HG03469 (cell line): ENCODE data around the gene CALML3.
"Not testable (repeated sequence)": the region's sequence is repeated elsewhere in the genome, so short reads cannot be mapped to it uniquely, and the experiment has no call there.

Experiments
- ATAC-seq: cut with Tn5 transposase; IDR thresholded peaks from one replicate; pipeline ENCODE4 v1.9.1; 2021; ENCODE audit warnings: mild to moderate bottlenecking, moderate library complexity, moderate number of reproducible peaks; ENCODE audit not compliant: unreplicated experiment

The CALML3 gene

DNA sequence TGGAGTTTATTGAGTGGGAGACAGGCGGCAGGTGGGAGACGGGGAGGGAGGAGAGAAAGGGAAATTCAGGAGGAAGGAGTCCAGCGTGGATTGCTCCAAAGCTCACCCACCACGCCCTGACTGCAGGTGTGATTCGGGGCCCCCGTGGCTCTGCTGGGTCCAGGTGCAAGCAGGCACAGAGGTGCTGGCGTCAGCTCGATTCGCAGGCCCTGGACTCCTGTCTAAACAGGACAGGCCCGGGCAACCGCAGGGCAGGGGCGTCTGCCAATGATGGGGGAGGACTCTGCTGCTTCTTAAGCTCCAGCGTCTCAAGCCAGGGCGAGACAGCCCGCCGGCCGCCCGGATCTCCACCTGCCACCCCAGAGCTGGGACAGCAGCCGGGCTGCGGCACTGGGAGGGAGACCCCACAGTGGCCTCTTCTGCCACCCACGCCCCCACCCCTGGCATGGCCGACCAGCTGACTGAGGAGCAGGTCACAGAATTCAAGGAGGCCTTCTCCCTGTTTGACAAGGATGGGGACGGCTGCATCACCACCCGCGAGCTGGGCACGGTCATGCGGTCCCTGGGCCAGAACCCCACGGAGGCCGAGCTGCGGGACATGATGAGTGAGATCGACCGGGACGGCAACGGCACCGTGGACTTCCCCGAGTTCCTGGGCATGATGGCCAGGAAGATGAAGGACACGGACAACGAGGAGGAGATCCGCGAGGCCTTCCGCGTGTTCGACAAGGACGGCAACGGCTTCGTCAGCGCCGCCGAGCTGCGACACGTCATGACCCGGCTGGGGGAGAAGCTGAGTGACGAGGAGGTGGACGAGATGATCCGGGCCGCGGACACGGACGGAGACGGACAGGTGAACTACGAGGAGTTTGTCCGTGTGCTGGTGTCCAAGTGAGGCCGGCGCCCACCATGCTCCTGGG is at the start of gene CALML3:
TSS of gene CALML3 (plus strand) at position 321 of the 920 bp plus-strand sequence. CDS start at position 446, 125 bp downstream.
- no peak for ATAC-seq

- not testable (repeated sequence) for ATAC-seq
Observed at GRCh38 chr10:5475088-5475487, 49.7 kb upstream of the CALML3 start.

DNA sequence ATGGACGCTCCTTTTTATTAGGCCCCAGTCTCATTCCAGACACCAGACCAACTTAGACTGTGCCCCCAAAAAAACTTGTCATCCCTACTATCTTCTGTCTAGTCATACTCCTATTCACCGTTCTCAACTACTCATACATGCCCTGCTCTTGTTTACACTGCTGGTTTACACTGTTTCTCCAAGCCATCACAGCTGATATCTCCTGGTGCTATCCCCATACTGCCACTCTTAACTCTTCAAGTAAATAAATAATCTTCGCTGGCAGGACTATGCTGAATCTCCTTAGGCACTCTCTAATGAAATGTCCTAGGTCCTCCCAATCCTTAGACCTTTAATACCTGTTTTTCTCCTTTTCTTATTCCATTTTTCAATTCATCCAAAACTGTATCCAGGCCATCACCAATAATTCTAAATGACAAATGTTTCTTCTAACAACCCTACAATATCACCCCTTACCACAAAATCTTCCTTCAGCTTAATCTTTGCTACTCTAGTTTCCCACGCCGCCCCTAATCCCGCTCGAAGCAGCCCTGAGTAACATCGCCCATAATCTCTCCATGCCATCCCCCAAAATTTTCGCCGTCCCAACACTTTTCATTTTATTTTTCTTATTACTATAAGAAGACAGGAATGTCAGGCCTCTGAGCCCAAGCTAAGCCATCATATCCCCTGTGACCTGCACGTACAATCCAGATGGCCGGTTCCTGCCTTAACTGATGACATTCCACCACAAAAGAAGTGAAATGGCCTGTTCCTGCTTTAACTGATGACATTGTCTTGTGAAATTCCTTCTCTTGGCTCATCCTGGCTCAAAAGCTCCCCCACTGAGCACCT is 48.6 kb upstream of the CALML3 start:
- ATAC-seq: not testable (repeated sequence)

DNA sequence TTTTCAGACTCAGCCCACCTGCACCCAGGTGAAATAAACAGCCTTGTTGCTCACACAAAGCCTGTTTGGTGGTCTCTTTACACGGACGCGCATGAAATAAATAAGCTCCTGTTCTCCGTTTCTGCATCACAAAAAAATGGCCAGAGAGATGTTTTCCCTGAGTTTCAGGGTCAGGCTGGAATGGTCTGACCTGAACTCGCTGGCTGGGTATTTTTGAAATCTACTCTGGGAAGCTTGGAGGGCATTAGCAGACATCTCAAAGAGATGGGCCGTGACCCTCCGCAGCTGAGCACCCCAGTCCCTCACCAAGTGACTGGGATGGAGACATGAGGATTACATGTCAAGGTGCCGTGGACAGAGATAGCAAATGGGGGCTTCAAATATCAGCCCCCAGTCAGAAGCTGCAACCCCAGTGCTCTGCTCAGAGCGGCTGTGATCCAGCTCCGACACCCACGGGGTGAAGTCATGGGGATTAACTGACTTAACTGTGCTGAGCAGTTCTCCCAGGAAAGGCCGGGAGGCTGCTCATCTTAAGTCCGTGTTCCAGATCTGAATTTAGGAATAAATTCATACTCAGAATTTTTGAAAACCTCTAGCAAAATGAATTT is 47.7 kb upstream of the CALML3 start:
- no peak for ATAC-seq

GRCh38 chr10:5477948-5478693 is 46.6 kb upstream of the CALML3 start:
- ATAC-seq: no peak

DNA sequence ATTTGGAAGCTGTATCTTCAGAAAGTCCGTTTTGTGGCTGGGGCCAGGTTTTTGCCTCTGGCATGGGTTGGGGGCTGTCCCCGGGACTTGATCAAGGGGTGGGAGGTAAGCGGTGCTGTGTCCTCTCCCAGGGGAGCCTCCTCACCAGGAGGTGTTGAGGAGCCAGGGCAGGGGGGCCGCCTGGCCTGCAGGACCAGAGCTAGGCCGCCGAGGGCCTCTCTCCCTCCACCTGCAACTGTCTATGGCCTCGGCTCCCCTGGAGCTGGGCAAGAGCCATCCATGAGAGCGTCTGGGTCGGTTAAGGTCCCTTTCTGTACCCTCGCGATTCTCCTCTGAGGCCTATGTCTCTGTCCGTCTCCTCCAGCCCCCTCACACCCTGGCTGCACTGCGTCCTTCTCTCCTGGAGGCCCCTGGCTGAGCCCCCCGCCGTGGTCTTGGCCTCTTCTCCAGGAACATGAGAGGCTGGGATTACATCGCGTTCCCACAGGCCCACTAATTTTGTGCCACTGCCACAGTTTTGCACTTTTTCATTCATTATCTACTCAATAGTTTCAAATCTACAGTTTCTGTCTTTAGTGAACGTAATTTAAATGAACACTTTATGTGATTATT is 46.0 kb upstream of the CALML3 start:
- ATAC-seq: no peak

- no peak for ATAC-seq
Observed at GRCh38 chr10:5479481-5480161, 45.1 kb upstream of the CALML3 start.

- ATAC-seq: no peak
Observed at GRCh38 chr10:5480162-5480941, 44.4 kb upstream of the CALML3 start.

DNA sequence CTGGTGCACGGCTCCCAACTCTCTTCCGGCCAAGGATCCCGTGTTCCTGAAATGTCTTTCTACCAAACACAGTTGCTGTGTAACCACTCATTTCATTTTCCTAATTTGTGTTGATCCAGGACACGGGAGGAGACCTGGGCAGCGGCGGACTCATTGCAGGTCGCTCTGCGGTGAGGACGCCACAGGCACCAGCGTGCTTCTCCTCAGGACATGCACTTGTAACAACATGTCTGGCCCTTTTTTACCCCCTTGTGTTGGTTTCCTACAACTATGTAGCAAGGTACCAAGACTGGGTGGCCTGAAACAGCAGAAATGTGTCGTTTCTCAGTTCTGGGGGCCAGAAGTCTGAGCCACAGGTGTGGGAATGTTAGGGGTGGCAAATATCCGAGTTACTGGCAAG is 43.6 kb upstream of the CALML3 start:
- ATAC-seq: no peak

GRCh38 chr10:5482016-5482415 is 42.7 kb upstream of the CALML3 start:
- no peak for ATAC-seq

DNA sequence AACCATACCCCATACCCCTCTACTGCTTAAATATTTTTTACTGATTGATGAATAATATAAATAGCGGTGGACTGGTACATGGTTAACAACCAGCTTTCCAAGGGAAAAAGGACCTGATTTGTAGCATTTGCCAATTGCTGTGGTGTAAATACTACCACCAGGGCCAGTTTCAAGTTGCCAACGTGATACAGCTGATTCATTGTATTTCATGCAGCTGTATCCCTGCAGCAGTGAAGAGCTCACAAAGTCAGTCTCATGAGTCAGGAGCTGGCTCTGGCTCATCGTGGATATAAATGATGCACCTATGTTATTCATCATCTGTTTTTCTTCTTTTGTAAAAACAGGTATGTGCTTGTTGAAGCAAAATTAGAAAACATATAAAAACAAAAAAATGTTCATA is 40.6 kb upstream of the CALML3 start:
- no peak for ATAC-seq

DNA sequence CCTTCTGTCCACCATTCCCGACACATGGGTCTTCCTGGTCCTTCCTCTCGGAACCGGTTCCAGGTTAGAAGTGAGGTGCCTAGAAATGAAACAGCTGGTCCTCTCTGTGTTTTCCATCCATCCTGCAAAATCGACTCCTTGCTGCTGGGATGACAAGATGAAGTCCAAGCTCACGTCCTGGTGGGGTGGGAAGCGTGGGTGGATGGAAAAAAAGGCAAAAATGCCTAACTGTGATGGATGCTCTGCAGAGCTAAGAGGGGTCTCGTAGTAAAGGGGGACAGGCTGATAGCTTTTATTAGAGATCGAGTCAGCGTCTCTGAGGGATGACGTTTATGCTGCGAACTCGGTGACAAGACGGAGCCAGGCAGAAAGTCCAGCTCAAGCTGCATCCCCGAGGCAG is 39.5 kb upstream of the CALML3 start:
- no peak for ATAC-seq

DNA sequence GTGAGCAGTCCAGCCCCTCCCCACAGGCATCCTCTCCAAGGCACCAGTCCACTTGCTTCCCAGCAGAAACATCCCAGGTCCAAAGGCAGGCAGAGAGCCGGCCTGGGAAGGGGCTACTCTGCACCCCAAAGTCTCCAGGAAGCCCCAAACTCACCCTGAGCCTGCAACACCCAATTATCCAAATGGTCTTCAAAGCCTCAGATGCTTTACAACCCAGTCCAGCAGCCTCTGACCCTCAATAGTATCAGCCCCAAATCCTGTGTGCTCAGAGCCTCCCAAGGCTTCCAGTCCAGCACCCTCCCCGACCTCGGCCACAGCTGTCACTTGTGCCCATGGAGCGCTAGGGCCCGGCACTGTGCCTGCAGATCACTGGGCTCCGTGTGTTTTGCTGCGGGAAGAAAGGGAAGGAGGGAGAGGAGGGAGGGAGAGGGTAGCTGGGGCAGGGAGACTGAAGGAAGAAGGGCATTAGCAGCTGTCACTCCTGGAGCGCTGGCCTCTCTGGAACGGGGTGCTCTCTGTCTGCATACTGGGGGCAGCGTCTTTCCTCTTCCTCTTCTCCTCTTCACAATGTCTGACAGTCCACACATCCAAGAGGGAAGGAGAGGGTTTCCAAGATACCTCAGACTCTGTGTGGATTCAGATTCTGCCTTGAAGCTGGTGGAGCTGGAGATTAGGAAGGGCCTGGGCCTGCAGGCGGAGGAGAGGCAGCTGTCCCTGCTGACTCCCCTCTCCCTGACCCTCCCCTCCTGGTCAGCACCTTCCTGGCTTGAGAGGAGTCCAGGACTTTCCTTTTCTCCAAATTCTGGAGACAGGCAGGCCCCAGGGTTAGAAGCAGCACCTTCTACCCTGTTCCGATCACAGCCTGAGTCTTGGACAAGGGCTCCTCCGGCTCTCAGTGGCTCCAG is 38.6 kb upstream of the CALML3 start:
- ATAC-seq: no peak

DNA sequence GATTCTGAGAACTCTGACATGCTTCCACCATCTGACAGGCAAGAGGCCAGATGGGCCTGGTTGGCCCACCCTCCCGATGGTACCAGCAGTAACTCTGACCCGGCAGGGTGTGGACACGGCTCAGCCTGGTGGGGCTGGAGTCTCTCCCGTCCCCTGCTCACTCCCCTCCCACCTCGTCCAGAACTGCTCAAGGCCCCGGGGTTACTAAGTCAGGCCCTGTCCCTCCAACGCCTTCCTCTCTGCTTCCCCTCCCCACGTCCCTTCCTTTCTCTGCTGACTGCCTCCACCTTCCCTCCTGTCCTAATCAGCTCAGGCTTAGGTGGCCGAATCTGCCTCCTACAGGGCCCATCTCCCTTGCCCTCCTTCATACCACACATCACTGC is 37.9 kb upstream of the CALML3 start:
- no peak for ATAC-seq

DNA sequence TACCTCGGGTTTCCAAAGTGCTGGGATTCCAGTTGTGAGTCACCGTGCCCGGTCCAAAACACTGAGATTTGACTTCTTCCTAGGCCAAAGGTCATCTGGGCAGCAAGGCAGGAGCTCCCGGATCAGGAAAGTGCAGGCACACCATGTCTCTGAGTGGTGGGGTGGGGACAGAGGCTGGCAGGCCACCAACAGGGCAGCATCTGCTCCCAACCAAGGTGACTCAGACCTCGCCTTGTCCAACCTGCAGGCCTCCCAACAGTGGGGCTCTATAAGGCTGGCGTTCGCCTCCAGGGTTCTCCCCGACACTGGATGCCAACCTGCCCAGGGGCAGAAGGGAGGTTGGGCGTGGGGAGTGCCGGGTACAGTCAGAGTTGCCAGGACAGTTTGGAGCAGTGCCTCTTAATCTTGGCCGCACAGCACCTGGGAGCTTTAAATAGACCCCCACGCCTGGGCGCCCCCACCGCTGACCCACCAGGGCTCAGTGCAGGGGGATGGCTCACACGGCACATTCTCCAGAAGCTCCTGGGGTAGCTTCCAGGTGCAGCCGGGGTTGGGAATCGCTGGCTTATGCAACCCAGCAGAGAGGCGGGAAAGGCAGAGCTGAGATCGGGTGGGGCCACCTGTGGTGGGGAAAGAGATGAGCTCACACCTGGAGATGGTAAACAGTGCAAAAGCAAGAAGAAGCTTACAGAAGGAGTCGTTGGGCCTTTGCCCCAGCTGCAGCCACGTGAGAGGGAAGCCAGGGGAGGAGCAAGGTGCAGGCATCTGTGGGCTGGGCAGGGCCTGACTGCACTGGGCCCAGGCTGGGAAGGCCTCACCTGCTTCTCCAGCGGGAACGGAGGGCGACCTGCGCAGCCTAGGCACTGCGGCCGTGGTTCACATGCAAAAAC is 36.2 kb upstream of the CALML3 start:
- ATAC-seq: no peak

GRCh38 chr10:5490032-5490431 is 34.7 kb upstream of the CALML3 start:
- no peak for ATAC-seq
